Tibial nerve (tissue), 4 donors: ENCODE results near the gene NQO2.

Source experiments
- EP300 ChIP-seq, 2 donors: sonication (generic); formaldehyde crosslinking; IDR thresholded peaks; one replicate each; pipeline ENCODE4 v1.6.1; 2017; ENCODE audit warnings: antibody characterized with exemption in 2 of 2, mild to moderate bottlenecking in 1 of 2
- TF ChIP-seq, protein P1 (sequence below), 5 experiments: fragments of 200-600 bp in 3 of 5; fragments of 450-650 bp in 2 of 5; sonication (generic) in 3 of 5; IDR thresholded peaks; one replicate each; pipeline ENCODE4 v1.5.1; 2016 to 2019; ENCODE audit warnings: antibody characterized with exemption in 5 of 5, mild to moderate bottlenecking in 3 of 5, moderate library complexity in 2 of 5

DNA sequence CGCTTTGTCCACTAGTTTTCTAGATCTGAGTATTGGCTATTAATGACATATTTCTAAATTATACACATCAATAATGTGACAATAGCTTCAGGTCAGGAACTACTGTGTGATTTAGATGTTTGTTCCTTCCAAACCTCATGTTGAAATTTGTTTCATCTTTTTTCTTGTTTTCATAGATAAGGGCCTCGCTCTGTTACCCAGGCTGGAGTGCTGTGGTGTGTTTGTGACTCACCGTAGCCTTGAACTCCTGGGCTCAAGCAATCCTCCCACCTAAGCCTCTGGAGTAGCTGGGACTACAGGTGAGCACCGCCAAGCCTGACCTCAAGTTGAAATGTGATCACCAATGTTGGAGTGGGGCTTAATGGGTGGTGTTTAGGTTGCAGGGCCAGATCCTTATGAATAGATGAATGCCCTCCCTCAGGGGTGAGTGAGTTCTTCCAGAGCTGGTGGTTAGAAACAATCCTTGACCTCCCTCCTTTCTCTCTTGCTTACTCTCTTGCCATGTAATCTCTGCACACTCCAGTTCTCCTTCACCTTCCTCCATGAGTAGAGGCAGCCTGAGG is 5.9 kb upstream of the NQO2 start:
- no peak for TF ChIP-seq EP300 (IDR thresholded peaks at IDR 0.05)
- TF ChIP-seq, protein P1, sequence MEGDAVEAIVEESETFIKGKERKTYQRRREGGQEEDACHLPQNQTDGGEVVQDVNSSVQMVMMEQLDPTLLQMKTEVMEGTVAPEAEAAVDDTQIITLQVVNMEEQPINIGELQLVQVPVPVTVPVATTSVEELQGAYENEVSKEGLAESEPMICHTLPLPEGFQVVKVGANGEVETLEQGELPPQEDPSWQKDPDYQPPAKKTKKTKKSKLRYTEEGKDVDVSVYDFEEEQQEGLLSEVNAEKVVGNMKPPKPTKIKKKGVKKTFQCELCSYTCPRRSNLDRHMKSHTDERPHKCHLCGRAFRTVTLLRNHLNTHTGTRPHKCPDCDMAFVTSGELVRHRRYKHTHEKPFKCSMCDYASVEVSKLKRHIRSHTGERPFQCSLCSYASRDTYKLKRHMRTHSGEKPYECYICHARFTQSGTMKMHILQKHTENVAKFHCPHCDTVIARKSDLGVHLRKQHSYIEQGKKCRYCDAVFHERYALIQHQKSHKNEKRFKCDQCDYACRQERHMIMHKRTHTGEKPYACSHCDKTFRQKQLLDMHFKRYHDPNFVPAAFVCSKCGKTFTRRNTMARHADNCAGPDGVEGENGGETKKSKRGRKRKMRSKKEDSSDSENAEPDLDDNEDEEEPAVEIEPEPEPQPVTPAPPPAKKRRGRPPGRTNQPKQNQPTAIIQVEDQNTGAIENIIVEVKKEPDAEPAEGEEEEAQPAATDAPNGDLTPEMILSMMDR (IDR thresholded peaks at IDR 0.05): no peak
